Activated CD8-positive, alpha-beta memory T cell treated with anti-CD3 and anti-CD28 coated beads, Interleukin-2, amount 10 ng/mL, durations not matched to agents 7 days and 5 days (primary cell): ENCODE measurements around the gene OS9. TPM values are rescaled to one million over a fixed set of nuclear protein-coding genes. Genes with fewer than 3 reads are reported as not detected.
A peak's percentile ranks its signal among the peaks of the same experiment; 100 is the strongest.

Experiments
- ATAC-seq: fragments of 150-1000 bp; cut with Tn5 transposase; one replicate; pipeline ENCODE4 v1.10.0; 2021; ENCODE audit warnings: moderate library complexity
- CTCF ChIA-PET: fragments of 350-600 bp; sonication (Branson Sonifier 250); formaldehyde crosslinking; loops from one replicate; lab custom pipeline; 2021; ENCODE audit warnings: antibody characterized with exemption; lab: Charles Lee
- DNase-seq: peaks from one replicate; pipeline ENCODE4 v3.0.0-alpha.2; 2020
- H3K27ac Mint-ChIP-seq: one replicate; pipeline ENCODE4 v1.8.0; 2021; ENCODE audit warnings: mild to moderate bottlenecking, mixed read lengths
- H3K27me3 Mint-ChIP-seq: one replicate; pipeline ENCODE4 v1.8.0; 2021; ENCODE audit warnings: mixed read lengths
- H3K36me3 Mint-ChIP-seq: one replicate; pipeline ENCODE4 v1.8.0; 2021; ENCODE audit warnings: mild to moderate bottlenecking, mixed read lengths
- H3K4me1 Mint-ChIP-seq: one replicate; pipeline ENCODE4 v1.8.0; 2021; ENCODE audit warnings: mixed read lengths
- H3K4me3 Mint-ChIP-seq: one replicate; pipeline ENCODE4 v1.8.0; 2021; ENCODE audit warnings: mild to moderate bottlenecking, moderate library complexity, mixed read lengths
- H3K9me3 Mint-ChIP-seq: one replicate; pipeline ENCODE4 v1.8.0; 2022; ENCODE audit warnings: low read depth, mixed read lengths
- total RNA-seq, 2 experiments: library from RNA; stranded (reverse); gene quantifications; one replicate each; pipeline ENCODE4 v1.2.3, GENCODE V29; 2021

OS9 gene
- total RNA-seq, 2 experiments from 2014 or later, result 117 to 123 TPM

GRCh38 chr12:57727758-57728395 is 33.9 kb downstream of the OS9 start:
- no peaks in the 10 kb centered on the region for H3K27me3 Mint-ChIP-seq
- no peak overlapping the region for H3K4me3 Mint-ChIP-seq
- no peak for ATAC-seq
- no peaks in the 10 kb centered on the region for H3K9me3 Mint-ChIP-seq
- CTCF ChIA-PET, result no interaction called here
- peaks cover 2% of the 10 kb centered on the region for H3K4me1 Mint-ChIP-seq
- H3K27ac Mint-ChIP-seq, result peak overlapping the region; percentile 57
- peak; percentile 31 for DNase-seq
- peaks cover 49% of the 10 kb centered on the region for H3K36me3 Mint-ChIP-seq

GRCh38 chr12:57729321-57729844 is 35.5 kb downstream of the OS9 start:
- CTCF ChIA-PET, result no interaction called here
- Mint-ChIP-seq H3K36me3 (peaks cover 57% of the 10 kb centered on the region), H3K27ac (no peak overlapping the region), H3K4me1 (peaks cover 2% of the 10 kb centered on the region), H3K27me3 (no peaks in the 10 kb centered on the region), H3K9me3 (no peaks in the 10 kb centered on the region), H3K4me3 (no peak overlapping the region)
- peak; percentile 37 for DNase-seq
- no peak for ATAC-seq

- DNase-seq, result no peak
- CTCF ChIA-PET, result interaction anchor here (1.4 to 3.1 kb wide), 2 partner anchors 11 to 12 kb away, joined by 3 to 13 read pairs; no protein-coding TSS in a partner anchor
- Mint-ChIP-seq H3K27me3 (no peaks in the 10 kb centered on the region), H3K27ac (no peak overlapping the region), H3K4me1 (no peaks in the 10 kb centered on the region), H3K9me3 (no peaks in the 10 kb centered on the region), H3K36me3 (peaks cover 58% of the 10 kb centered on the region), H3K4me3 (no peak overlapping the region)
- no peak for ATAC-seq
Measured at GRCh38 chr12:57730336-57731067, 36.6 kb downstream of the OS9 start.

GRCh38 chr12:57731411-57732080 is 37.6 kb downstream of the OS9 start:
- CTCF ChIA-PET, result interaction anchor here (0.9 to 3.1 kb wide), 3 partner anchors 9 to 13 kb away, joined by 3 to 13 read pairs (median 3); no protein-coding TSS in a partner anchor
- no peak for DNase-seq
- Mint-ChIP-seq H3K4me1 (no peaks in the 10 kb centered on the region), H3K4me3 (no peak overlapping the region), H3K27me3 (no peaks in the 10 kb centered on the region), H3K36me3 (peaks cover 58% of the 10 kb centered on the region), H3K27ac (no peak overlapping the region), H3K9me3 (no peaks in the 10 kb centered on the region)
- no peak for ATAC-seq

GRCh38 chr12:57732270-57732669 is 38.3 kb downstream of the OS9 start:
- DNase-seq (no peak), ATAC-seq (no peak)
- Mint-ChIP-seq H3K27me3 (no peaks in the 10 kb centered on the region), H3K9me3 (no peaks in the 10 kb centered on the region), H3K4me3 (no peak overlapping the region), H3K36me3 (peaks cover 57% of the 10 kb centered on the region), H3K27ac (peak overlapping the region; percentile 47), H3K4me1 (no peaks in the 10 kb centered on the region)
- CTCF ChIA-PET, result interaction anchor here (0.9 to 3.1 kb wide), 4 partner anchors 9 to 24 kb away, joined by 3 to 13 read pairs (median 3); no protein-coding TSS in a partner anchor

GRCh38 chr12:57732726-57733593 is 39.0 kb downstream of the OS9 start:
- no peaks in the 10 kb centered on the region for H3K27me3 Mint-ChIP-seq
- DNase-seq (no peak), ATAC-seq (no peak)
- no peaks in the 10 kb centered on the region for H3K4me1 Mint-ChIP-seq
- H3K36me3 Mint-ChIP-seq, result peaks cover 51% of the 10 kb centered on the region
- H3K27ac Mint-ChIP-seq, result peak overlapping the region; percentile 7
- no peak overlapping the region for H3K4me3 Mint-ChIP-seq
- H3K9me3 Mint-ChIP-seq, result no peaks in the 10 kb centered on the region
- CTCF ChIA-PET, result interaction anchor here (1.3 to 3.1 kb wide), 2 partner anchors 8 to 25 kb away, joined by 3 to 13 read pairs; no protein-coding TSS in a partner anchor

GRCh38 chr12:57733928-57734327 is 40.0 kb downstream of the OS9 start:
- Mint-ChIP-seq H3K27me3 (no peaks in the 10 kb centered on the region), H3K9me3 (no peaks in the 10 kb centered on the region), H3K36me3 (peaks cover 45% of the 10 kb centered on the region), H3K27ac (no peak overlapping the region), H3K4me1 (peaks cover 1% of the 10 kb centered on the region), H3K4me3 (no peak overlapping the region)
- DNase-seq, result no peak
- CTCF ChIA-PET, result interaction anchor here (3.1 kb wide), 1 partner anchor 7 kb away, joined by 13 read pairs; no protein-coding TSS in a partner anchor
- no peak for ATAC-seq

GRCh38 chr12:57734591-57734990 is 40.7 kb downstream of the OS9 start:
- peak overlapping the region; percentile 9 for H3K27ac Mint-ChIP-seq
- H3K9me3 Mint-ChIP-seq, result no peaks in the 10 kb centered on the region
- CTCF ChIA-PET, result no interaction called here
- no peaks in the 10 kb centered on the region for H3K27me3 Mint-ChIP-seq
- ATAC-seq (no peak), DNase-seq (no peak)
- peaks cover 8% of the 10 kb centered on the region for H3K4me1 Mint-ChIP-seq
- H3K36me3 Mint-ChIP-seq, result peaks cover 47% of the 10 kb centered on the region
- no peak overlapping the region for H3K4me3 Mint-ChIP-seq

GRCh38 chr12:57735198-57735855 is 41.4 kb downstream of the OS9 start:
- no peak overlapping the region for H3K4me3 Mint-ChIP-seq
- ATAC-seq, result no peak
- peaks cover 40% of the 10 kb centered on the region for H3K36me3 Mint-ChIP-seq
- CTCF ChIA-PET, result interaction anchor here (1.0 kb wide), 1 partner anchor 16 kb away, joined by 3 read pairs; no protein-coding TSS in a partner anchor
- no peaks in the 10 kb centered on the region for H3K27me3 Mint-ChIP-seq
- no peaks in the 10 kb centered on the region for H3K9me3 Mint-ChIP-seq
- DNase-seq, result no peak
- no peak overlapping the region for H3K27ac Mint-ChIP-seq
- H3K4me1 Mint-ChIP-seq, result peaks cover 14% of the 10 kb centered on the region

- H3K36me3 Mint-ChIP-seq, result peaks cover 35% of the 10 kb centered on the region
- peak overlapping the region; percentile 37 for H3K27ac Mint-ChIP-seq
- peaks cover 21% of the 10 kb centered on the region for H3K4me1 Mint-ChIP-seq
- DNase-seq (no peak), ATAC-seq (no peak)
- H3K4me3 Mint-ChIP-seq, result no peak overlapping the region
- no peaks in the 10 kb centered on the region for H3K9me3 Mint-ChIP-seq
- CTCF ChIA-PET, result interaction anchor here (1.0 kb wide), 1 partner anchor 17 kb away, joined by 3 read pairs; no protein-coding TSS in a partner anchor
- H3K27me3 Mint-ChIP-seq, result no peaks in the 10 kb centered on the region
Measured at GRCh38 chr12:57735952-57736740, 42.2 kb downstream of the OS9 start.

- H3K4me3 Mint-ChIP-seq, result no peak overlapping the region
- no peaks in the 10 kb centered on the region for H3K27me3 Mint-ChIP-seq
- no peak for DNase-seq
- no peak for ATAC-seq
- H3K4me1 Mint-ChIP-seq, result peaks cover 24% of the 10 kb centered on the region
- peaks cover 31% of the 10 kb centered on the region for H3K36me3 Mint-ChIP-seq
- no peak overlapping the region for H3K27ac Mint-ChIP-seq
- H3K9me3 Mint-ChIP-seq, result no peaks in the 10 kb centered on the region
- CTCF ChIA-PET, result interaction anchor here (1.2 kb wide), 1 partner anchor 104 kb away, joined by 3 read pairs; the partner anchor contains the start of gene B4GALNT1
Measured at GRCh38 chr12:57736741-57737466, 43.0 kb downstream of the OS9 start.
